ENCODE data around the gene TARP.
"Not testable (repeated sequence)": the region's sequence is repeated elsewhere in the genome, so short reads cannot be mapped to it uniquely, and the experiment has no call there.

TARP gene

GRCh38 chr7:38296059-38296857, 22.8 kb upstream of the TARP start:
- no peak for DNase-seq

GRCh38 chr7:38294926-38295325, 21.5 kb upstream of the TARP start:
- no peak for DNase-seq

GRCh38 chr7:38292442-38292841, 19.0 kb upstream of the TARP start:
- no peak for DNase-seq

DNA sequence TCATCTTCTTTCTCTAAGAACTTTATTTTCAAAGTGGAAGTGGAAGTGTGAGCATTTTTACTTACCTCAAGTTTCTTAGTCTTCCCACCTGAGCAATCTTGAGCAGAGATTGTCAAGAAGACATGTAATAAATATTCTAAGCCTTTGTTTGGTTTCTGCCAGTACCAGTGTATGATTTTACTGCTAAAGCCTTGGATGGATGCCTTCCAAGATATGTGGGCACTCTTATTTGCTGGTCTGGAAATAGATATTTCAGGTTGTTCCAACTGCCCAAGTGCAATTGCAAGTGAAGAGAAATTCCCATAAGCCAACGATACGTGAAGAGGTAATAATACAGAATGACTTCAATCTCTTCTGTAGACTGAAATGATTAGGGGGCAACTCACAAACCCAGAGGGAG, 18.2 kb upstream of the TARP start:
- DNase-seq, result no peak

DNA sequence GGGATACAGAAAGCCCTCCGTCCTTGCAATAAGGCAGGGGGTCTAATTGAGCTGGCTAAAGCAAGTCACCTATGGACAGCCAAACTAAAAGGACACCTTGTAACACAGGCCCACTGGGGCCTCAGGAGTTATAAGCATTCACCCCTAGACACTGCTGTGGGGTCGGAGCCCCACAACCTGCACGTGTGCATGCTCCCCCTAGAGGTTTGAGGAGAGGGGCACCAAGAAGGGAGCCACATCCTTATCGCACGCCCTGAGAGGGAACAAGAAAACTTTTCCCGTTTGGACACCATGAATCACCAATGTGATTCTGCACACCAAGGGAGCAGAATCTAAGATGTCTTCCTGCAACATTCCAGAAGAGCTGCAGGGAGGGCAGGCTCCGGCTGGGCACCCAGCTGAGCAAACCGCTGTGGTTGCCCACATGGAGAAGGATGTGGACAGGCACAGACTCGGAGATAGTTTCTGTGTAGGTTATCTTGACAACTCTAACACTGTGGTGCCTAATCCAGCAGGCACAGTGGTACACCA, 17.7 kb upstream of the TARP start:
- DNase-seq, result no peak

- no peak for DNase-seq
Observed at GRCh38 chr7:38284553-38284952, 11.1 kb upstream of the TARP start.

DNA sequence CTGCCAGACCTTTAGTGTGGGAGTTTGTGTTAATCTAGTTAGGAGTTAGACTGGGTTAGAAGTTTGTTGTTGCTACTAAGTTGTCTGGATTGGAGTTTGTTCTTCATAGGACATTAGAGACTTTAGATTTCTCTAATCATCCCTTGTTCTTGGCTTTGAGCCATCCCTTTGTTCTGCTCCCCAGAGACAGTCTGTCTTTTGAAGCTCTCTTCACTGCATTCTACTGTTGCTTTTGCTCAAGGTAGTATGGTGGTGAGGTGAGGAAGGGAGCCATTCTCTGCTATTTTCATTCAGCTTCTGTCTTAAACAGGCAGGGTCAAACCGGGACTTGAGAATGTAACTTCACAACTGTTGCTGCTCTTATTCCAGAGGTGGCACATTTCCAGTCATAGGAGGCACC, 10.4 kb upstream of the TARP start:
- no peak for DNase-seq

DNA sequence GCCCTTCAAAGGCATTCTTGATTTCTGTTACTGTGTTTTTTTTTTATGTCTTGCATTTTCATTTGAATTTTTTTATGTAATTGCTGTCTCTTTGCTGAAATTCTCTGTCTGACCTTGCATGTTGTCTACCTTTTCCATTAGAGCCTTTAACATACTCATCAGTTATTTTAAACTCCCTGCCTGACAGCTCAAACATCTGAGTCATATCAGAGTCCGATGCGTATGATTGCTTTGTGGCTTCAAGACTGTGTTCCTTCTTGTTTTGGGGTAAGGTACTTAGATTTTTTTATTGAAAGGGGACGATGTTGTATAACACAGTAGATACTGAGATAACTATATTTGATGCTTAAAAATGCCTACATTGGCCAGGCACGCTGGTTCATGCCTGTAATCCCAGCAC, 9.7 kb upstream of the TARP start:
- DNase-seq, result no peak

GRCh38 chr7:38282081-38282480, 8.6 kb upstream of the TARP start:
- DNase-seq, result no peak

GRCh38 chr7:38281266-38281665, 7.8 kb upstream of the TARP start:
- DNase-seq, result no peak

DNA sequence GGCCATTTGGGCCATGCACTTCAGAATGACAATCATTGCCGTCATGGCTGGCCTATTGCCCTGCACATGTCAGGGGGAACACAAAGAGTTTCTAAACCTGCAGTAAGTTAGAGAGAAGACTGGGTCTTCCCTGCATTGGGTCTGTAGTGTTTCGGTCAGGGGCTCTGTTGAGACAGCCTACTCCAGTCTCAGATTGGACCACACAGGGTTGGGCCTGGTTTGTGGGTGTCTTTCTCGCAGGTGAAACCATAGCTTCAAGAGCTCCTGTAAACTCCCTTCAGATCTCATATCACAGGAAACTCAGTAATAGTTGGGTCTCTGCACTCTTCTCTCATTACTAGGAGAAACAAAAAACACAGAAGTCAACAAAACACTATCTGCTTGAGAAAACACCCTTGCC, 7.3 kb upstream of the TARP start:
- no peak for DNase-seq

DNA sequence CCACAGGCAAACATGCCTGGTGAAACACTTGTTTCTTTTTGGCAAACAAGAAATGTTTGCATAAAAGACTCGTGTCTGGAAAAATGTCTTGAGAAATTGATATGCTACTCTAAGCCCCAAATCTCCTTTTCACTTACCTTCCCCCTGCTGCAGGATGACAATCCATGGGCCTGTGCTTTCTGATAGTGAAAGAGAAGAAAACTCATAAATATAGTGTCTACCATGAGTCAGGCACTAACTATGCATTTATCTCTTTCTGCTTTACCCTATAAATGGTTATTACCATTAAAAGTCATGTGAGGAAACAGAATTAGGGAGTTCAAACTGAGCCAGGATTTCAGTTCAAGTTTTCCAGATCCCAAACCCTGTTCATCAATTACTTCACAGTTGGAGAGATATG, 6.6 kb upstream of the TARP start:
- no peak for DNase-seq

DNA sequence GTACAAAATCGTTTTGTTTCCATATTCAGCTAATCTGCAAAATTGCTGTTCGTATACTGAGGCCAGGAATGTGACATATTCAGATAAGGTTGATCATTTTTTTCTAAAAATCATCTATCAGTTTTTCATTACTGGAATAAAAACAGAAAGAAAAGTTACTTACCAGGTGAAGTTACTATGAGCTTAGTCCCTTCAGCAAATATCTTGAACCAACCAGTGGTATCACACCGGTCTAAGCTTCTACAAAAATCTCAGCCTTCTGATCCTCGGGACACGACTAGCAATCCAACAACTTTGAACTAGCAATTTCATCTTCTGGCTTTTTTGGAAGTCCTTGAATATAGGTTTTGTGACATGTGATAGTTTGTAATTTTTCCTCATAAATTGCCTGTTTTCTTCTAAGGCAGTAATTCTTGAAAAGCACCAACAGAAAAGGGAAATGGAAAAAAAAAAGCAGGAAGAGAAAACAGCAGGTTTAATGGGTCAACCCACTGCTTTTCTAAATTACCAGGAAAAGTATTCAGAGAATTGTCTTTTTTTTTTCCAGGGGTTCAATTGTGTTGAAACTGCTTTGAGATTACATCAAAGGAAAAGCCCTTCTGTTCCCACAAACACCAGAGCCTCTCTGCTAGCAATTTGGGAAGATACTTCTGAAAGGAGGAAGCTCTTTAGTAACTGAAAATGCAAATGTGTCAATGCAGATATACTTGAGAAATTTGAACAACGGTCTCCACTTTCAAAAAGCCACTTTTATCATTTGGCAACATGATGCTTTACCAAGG, 2.9 kb upstream of the TARP start:
- DNase-seq, result no peak

GRCh38 chr7:38274927-38275620, 1.6 kb upstream of the TARP start:
- no peak for DNase-seq

DNA sequence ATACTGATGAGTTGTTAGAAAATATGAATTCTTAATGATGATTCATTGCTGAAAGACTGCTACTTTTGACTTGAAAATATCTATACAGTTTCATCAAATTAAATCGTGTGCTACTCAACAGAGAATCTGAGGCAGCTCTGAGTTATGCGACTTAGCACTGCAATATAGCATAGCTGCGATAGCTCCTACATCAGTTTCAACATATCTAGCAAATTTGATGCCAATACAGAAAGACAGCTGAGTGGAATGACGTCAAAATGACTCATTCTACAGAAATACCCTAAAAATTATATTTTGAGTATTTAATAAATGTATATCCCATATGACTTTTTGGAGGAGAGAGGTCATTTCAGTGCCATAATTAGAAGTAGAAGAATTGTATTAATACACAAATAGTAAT, 1.1 kb upstream of the TARP start:
- no peak for DNase-seq

GRCh38 chr7:38270405-38270804, 3.0 kb downstream of the TARP start:
- not testable (repeated sequence) for DNase-seq

GRCh38 chr7:38269704-38270346, 3.6 kb downstream of the TARP start:
- DNase-seq, result not testable (repeated sequence)

DNA sequence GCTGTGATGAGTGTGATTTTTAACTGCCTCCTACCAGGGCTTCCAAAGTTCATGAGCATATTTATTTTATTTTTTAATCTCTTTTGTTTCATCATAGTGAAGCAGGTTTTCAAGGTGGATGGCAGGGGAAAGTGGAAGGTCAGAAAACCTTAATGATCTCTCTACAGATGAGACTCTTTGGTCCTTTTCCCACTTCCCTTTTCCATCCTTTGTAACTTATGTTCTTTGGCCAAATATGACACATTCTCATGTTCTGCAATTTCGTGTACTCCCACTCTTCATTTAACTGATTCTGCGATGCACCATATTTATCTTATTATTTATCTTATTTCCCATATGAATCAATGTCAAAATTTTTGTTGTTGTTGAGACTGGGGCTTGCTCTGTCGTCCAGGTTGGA, 7.5 kb downstream of the TARP start:
- DNase-seq, result not testable (repeated sequence)

- DNase-seq, result not testable (repeated sequence)
Observed at GRCh38 chr7:38264602-38265001, 8.8 kb downstream of the TARP start.

GRCh38 chr7:38263274-38263673, 10.2 kb downstream of the TARP start:
- DNase-seq, result not testable (repeated sequence)

- no peak for DNase-seq
Observed at GRCh38 chr7:38262545-38262944, 10.9 kb downstream of the TARP start.

- DNase-seq, result not testable (repeated sequence)
Observed at GRCh38 chr7:38262026-38262425, 11.4 kb downstream of the TARP start.

- DNase-seq, result not testable (repeated sequence)
Observed at GRCh38 chr7:38261601-38262000, 11.8 kb downstream of the TARP start.
